ENCODE data around the gene CYP24A1.

CYP24A1 gene

GRCh38 chr20:54173653-54174456, at the start of gene CYP24A1:
Gene CYP24A1 (minus strand): TSS chr20:54173986. CDS start chr20:54173579, 407 bp downstream.
- no peaks in the 10 kb centered on the region for H3K9me3 Mint-ChIP-seq
- no peak for TF ChIP-seq CTCF (IDR thresholded peaks at IDR 0.05; ENCODE audit: unreplicated experiment in 3 of 3)
- H3K4me1 Mint-ChIP-seq: peaks cover 29% of the 10 kb centered on the region
- peaks cover 83% of the 10 kb centered on the region for H3K27me3 Mint-ChIP-seq (ENCODE audit: low read depth)
- H3K36me3 Mint-ChIP-seq (ENCODE audit: low read depth): no peaks in the 10 kb centered on the region
- no peak within 1 kb of the TSS for H3K27ac Mint-ChIP-seq
- H3K4me3 Mint-ChIP-seq: peak within 1 kb of the TSS; percentile 73 to 80 (median 79)

GRCh38 chr20:54223285-54223684, 49.5 kb upstream of the CYP24A1 start:
- no peak overlapping the region for H3K4me3 Mint-ChIP-seq
- no peak for TF ChIP-seq CTCF (IDR thresholded peaks at IDR 0.05; ENCODE audit: unreplicated experiment in 3 of 3)
- H3K27ac Mint-ChIP-seq: no peak overlapping the region
- no peaks in the 10 kb centered on the region for H3K36me3 Mint-ChIP-seq (ENCODE audit: low read depth)
- peaks cover 3% of the 10 kb centered on the region for H3K27me3 Mint-ChIP-seq (ENCODE audit: low read depth)
- H3K4me1 Mint-ChIP-seq: peaks cover 20% of the 10 kb centered on the region
- H3K9me3 Mint-ChIP-seq: no peaks in the 10 kb centered on the region

GRCh38 chr20:54221996-54222890, 48.5 kb upstream of the CYP24A1 start:
- peaks cover 3% of the 10 kb centered on the region for H3K27me3 Mint-ChIP-seq (ENCODE audit: low read depth)
- H3K27ac Mint-ChIP-seq: peak overlapping the region in 2 of 3 experiments; percentile 28 to 61
- H3K4me1 Mint-ChIP-seq: peaks cover 23% of the 10 kb centered on the region
- no peak for TF ChIP-seq CTCF (IDR thresholded peaks at IDR 0.05; ENCODE audit: unreplicated experiment in 3 of 3)
- H3K9me3 Mint-ChIP-seq: no peaks in the 10 kb centered on the region
- peaks cover 7% of the 10 kb centered on the region for H3K36me3 Mint-ChIP-seq (ENCODE audit: low read depth)
- no peak overlapping the region for H3K4me3 Mint-ChIP-seq

- no peak for TF ChIP-seq CTCF (IDR thresholded peaks at IDR 0.05; ENCODE audit: unreplicated experiment in 3 of 3)
- peaks cover 28% of the 10 kb centered on the region for H3K4me1 Mint-ChIP-seq
- peaks cover 3% of the 10 kb centered on the region for H3K27me3 Mint-ChIP-seq (ENCODE audit: low read depth)
- H3K9me3 Mint-ChIP-seq: no peaks in the 10 kb centered on the region
- H3K27ac Mint-ChIP-seq: peak overlapping the region in 2 of 3 experiments; percentile 18 to 28
- no peak overlapping the region for H3K4me3 Mint-ChIP-seq
- peaks cover 13% of the 10 kb centered on the region for H3K36me3 Mint-ChIP-seq (ENCODE audit: low read depth)
Observed at GRCh38 chr20:54221353-54221752, 47.6 kb upstream of the CYP24A1 start.

- peaks cover 34% of the 10 kb centered on the region for H3K4me1 Mint-ChIP-seq
- no peak overlapping the region for H3K4me3 Mint-ChIP-seq
- no peak for TF ChIP-seq CTCF (IDR thresholded peaks at IDR 0.05; ENCODE audit: unreplicated experiment in 3 of 3)
- H3K27me3 Mint-ChIP-seq (ENCODE audit: low read depth): peaks cover 3% of the 10 kb centered on the region
- no peaks in the 10 kb centered on the region for H3K9me3 Mint-ChIP-seq
- H3K27ac Mint-ChIP-seq: no peak overlapping the region
- H3K36me3 Mint-ChIP-seq (ENCODE audit: low read depth): peaks cover 20% of the 10 kb centered on the region
Observed at GRCh38 chr20:54220722-54221121, 46.9 kb upstream of the CYP24A1 start.
